ENCODE results near the gene ARMC7.

DNA sequence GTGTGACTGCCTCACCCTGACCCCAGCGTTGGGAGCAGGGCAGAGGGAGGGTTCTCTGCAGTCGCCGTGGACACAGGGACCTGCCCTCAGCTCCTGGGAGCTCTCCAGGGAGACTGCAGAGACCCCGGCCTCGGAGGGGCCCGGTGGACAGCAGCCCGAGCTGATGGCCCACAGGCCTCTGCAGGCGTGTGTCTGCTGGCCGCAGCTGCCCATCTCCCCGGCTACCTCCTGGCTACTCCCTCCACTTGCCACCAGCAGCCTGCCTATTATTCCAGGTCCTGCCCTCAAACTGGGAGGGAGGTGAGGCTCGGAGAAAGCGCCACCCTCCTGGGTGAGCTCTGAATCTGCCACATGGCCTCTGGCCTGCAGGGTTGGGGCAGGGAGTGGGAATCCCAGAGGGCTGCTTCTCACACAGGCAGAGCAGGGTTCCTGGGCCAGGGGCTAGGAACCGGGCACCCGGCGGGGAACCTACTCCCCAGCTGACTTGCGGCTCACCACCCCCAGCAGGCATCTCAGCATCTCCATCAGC lies 14.8 kb upstream of the ARMC7 start:
- TF ChIP-seq, protein P1, sequence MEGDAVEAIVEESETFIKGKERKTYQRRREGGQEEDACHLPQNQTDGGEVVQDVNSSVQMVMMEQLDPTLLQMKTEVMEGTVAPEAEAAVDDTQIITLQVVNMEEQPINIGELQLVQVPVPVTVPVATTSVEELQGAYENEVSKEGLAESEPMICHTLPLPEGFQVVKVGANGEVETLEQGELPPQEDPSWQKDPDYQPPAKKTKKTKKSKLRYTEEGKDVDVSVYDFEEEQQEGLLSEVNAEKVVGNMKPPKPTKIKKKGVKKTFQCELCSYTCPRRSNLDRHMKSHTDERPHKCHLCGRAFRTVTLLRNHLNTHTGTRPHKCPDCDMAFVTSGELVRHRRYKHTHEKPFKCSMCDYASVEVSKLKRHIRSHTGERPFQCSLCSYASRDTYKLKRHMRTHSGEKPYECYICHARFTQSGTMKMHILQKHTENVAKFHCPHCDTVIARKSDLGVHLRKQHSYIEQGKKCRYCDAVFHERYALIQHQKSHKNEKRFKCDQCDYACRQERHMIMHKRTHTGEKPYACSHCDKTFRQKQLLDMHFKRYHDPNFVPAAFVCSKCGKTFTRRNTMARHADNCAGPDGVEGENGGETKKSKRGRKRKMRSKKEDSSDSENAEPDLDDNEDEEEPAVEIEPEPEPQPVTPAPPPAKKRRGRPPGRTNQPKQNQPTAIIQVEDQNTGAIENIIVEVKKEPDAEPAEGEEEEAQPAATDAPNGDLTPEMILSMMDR (conservative IDR thresholded peaks at IDR 0.05; ENCODE audit: low read depth, low read length): no peak
- no peak for TF ChIP-seq EZH2 (IDR thresholded peaks at IDR 0.05; ENCODE audit: borderline replicate concordance, low read depth, low read length, poor library complexity, severe bottlenecking)

All from A673 (cell line).